Measurements from ENCODE around the gene ANTXR1. TPM values are rescaled to one million over a fixed set of nuclear protein-coding genes. Genes with fewer than 3 reads are reported as not detected.

The ANTXR1 gene
- total RNA-seq, 1 experiment from 2014 or later: 37.3 TPM

DNA sequence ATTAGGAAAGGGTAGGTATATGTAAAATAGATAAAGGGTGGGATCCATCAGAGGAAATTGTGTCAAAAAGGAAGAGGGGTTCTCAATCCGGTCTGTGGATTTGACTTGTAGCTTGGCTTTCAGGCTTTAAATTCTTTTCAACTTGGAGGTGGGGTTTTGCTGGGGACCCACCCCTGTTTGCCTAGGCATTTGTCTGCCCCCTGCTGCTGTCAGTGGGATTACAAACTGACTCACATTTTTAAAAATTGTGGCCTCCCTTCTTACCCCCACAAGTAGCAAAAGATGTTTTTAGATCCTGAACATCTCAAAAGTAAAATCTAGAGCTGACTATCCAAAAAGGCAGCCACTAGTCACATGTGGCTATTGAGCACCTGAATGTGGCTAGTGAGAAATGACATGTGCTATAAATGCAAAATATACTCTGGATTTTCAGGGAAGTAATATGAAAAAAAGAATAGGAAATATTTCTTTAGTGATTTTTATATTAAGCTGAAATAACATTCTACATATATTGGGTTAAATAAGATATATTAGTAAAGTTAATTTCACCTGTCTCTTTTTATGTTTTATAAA, 195.1 kb downstream of the ANTXR1 start:
- H3K56ac ChIP-seq (ENCODE audit: insufficient read length, low read depth, low read length): no peak overlapping the region
- no peaks in the 10 kb centered on the region for H3K79me2 ChIP-seq (ENCODE audit: insufficient read depth, low read length)
- H3K9me3 Mint-ChIP-seq: peaks cover 9 to 12% of the 10 kb centered on the region in 2 experiments
- no peaks in the 10 kb centered on the region for H3K79me1 ChIP-seq (ENCODE audit: insufficient read depth, low read depth, low read length, poor library complexity, severe bottlenecking)
- H3K9me3 ChIP-seq (ENCODE audit: control insufficient read depth, low read depth, low read length): no peaks in the 10 kb centered on the region
- no peak overlapping the region for H2BK5ac ChIP-seq (ENCODE audit: insufficient read length, low read length)
- H4K20me1 ChIP-seq (ENCODE audit: control insufficient read depth, insufficient read depth, insufficient read length): no peaks in the 10 kb centered on the region
- H3K4me1 Mint-ChIP-seq: peaks cover 6 to 7% of the 10 kb centered on the region in 2 experiments; a peak in 2 of 4 replicates
- no peak overlapping the region for H3T11ph ChIP-seq (ENCODE audit: low read length)
- H3K4me3 Mint-ChIP-seq: no peak overlapping the region
- H2BK20ac ChIP-seq (ENCODE audit: low read depth, low read length, poor library complexity, severe bottlenecking): no peak overlapping the region
- H3K27me3 Mint-ChIP-seq (ENCODE audit: low read depth): no peaks in the 10 kb centered on the region
- H3K4ac ChIP-seq (ENCODE audit: low read depth, low read length): no peak overlapping the region
- no peak overlapping the region for H3K27ac Mint-ChIP-seq
- peak; percentile 45 for DNase-seq
- no peak overlapping the region for H2AFZ ChIP-seq (ENCODE audit: low read length)
- no peak overlapping the region for H3K23ac ChIP-seq (ENCODE audit: insufficient read length, low read depth, low read length)
- no peaks in the 10 kb centered on the region for H3K23me2 ChIP-seq (ENCODE audit: insufficient read length, low read depth, low read length, poor library complexity, severe bottlenecking)
- H3K27ac ChIP-seq (ENCODE audit: insufficient read length, low read depth, low read length): no peak overlapping the region
- no peak overlapping the region for H2BK120ac ChIP-seq (ENCODE audit: low read depth, low read length, poor library complexity, severe bottlenecking)
- no peak overlapping the region for H3K9ac ChIP-seq (ENCODE audit: extremely low read depth, insufficient read length, low read length)
- H2BK15ac ChIP-seq (ENCODE audit: low read depth, low read length): no peak overlapping the region
- TF ChIP-seq, protein P1, sequence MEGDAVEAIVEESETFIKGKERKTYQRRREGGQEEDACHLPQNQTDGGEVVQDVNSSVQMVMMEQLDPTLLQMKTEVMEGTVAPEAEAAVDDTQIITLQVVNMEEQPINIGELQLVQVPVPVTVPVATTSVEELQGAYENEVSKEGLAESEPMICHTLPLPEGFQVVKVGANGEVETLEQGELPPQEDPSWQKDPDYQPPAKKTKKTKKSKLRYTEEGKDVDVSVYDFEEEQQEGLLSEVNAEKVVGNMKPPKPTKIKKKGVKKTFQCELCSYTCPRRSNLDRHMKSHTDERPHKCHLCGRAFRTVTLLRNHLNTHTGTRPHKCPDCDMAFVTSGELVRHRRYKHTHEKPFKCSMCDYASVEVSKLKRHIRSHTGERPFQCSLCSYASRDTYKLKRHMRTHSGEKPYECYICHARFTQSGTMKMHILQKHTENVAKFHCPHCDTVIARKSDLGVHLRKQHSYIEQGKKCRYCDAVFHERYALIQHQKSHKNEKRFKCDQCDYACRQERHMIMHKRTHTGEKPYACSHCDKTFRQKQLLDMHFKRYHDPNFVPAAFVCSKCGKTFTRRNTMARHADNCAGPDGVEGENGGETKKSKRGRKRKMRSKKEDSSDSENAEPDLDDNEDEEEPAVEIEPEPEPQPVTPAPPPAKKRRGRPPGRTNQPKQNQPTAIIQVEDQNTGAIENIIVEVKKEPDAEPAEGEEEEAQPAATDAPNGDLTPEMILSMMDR (conservative IDR thresholded peaks at IDR 0.05): 0 out of 3 replicates have a peak, but pooled peaks have one; percentile 12
- H3K18ac ChIP-seq (ENCODE audit: insufficient read length, low read depth, low read length): no peak overlapping the region
- H4K91ac ChIP-seq (ENCODE audit: insufficient read length, low read depth, low read length): no peak overlapping the region
- H2BK12ac ChIP-seq (ENCODE audit: insufficient read length, low read depth, low read length): no peak overlapping the region
- no peak overlapping the region for H4K5ac ChIP-seq (ENCODE audit: insufficient read length, low read depth, low read length)
- WGBS (ENCODE audit: extremely low coverage, insufficient read length, low lambda C conversion rate): no CpG with 5 or more reads among the region's 1 CpG
- H3K4me2 ChIP-seq (ENCODE audit: insufficient read depth, insufficient read length, low read length): no peak overlapping the region
- H3K36me3 Mint-ChIP-seq (ENCODE audit: insufficient read depth in 1 of 3, low read depth in 3 of 3): peaks cover 15 to 20% (median 18%) of the 10 kb centered on the region in 3 experiments
- no peaks in the 10 kb centered on the region for H3K27me3 ChIP-seq (ENCODE audit: insufficient read depth, low read length)
- peaks cover 9% of the 10 kb centered on the region; the same call in 1 of the 2 replicates for H3K4me1 ChIP-seq (ENCODE audit: insufficient read depth, low read length)
- H3K14ac ChIP-seq (ENCODE audit: insufficient read depth, low read length): no peak overlapping the region
- H4K8ac ChIP-seq (replicated peaks; ENCODE audit: insufficient read length, low read depth, low read length): no peak overlapping the region
- no peak overlapping the region for H2AK5ac ChIP-seq (ENCODE audit: insufficient read length, low read length)
